Measurements from ENCODE around the gene RABL6. TPM values are rescaled to one million over a fixed set of nuclear protein-coding genes. Genes with fewer than 3 reads are reported as not detected.
A peak's percentile ranks its signal among the peaks of the same experiment; 100 is the strongest.
"Not testable (repeated sequence)": the region's sequence is repeated elsewhere in the genome, so short reads cannot be mapped to it uniquely, and the experiment has no call there.

Gene RABL6
- total RNA-seq, 1 donor from 2014 or later = 62.2 TPM

GRCh38 chr9:136868644-136869043 lies 60.9 kb downstream of the RABL6 start:
- Histone ChIP-seq H3K9me3 (no peaks in the 10 kb centered on the region), H3K36me3 (peaks cover 8% of the 10 kb centered on the region), H3K27me3 (ENCODE audit: low read depth) (no peaks in the 10 kb centered on the region), H3K4me1 (peaks cover 22% of the 10 kb centered on the region), H3K27ac (no peak overlapping the region), H3K4me3 (no peak overlapping the region)
- intact Hi-C loops (cut with DNase I) = no loop called here
- ATAC-seq (no peak), DNase-seq (no peak)
- no peak for TF ChIP-seq CTCF (IDR thresholded peaks at IDR 0.05)

- H3K4me3 ChIP-seq; H3K27me3 ChIP-seq (ENCODE audit: low read depth); H3K27ac ChIP-seq; intact Hi-C loops (cut with DNase I); H3K36me3 ChIP-seq; DNase-seq; ATAC-seq; H3K9me3 ChIP-seq: not testable (repeated sequence)
- H3K4me1 ChIP-seq = peaks cover 15% of the 10 kb centered on the region
These were observed 61.9 kb downstream of the RABL6 start for GRCh38 chr9:136869611-136870010.

- no peaks in the 10 kb centered on the region for H3K9me3 ChIP-seq
- no peaks in the 10 kb centered on the region for H3K27me3 ChIP-seq (ENCODE audit: low read depth)
- H3K36me3 ChIP-seq = no peaks in the 10 kb centered on the region
- no peak overlapping the region for H3K4me3 ChIP-seq
- H3K4me1 ChIP-seq = no peaks in the 10 kb centered on the region
- ATAC-seq (no peak), DNase-seq (no peak)
- intact Hi-C loops (cut with DNase I) = no loop called here
- no peak for TF ChIP-seq CTCF (IDR thresholded peaks at IDR 0.05)
- no peak overlapping the region for H3K27ac ChIP-seq
These were observed 67.4 kb downstream of the RABL6 start for GRCh38 chr9:136875155-136875554.

GRCh38 chr9:136876476-136876875 lies 68.7 kb downstream of the RABL6 start:
- H3K36me3 ChIP-seq = no peaks in the 10 kb centered on the region
- no peaks in the 10 kb centered on the region for H3K9me3 ChIP-seq
- H3K4me3 ChIP-seq = no peak overlapping the region
- ATAC-seq (no peak), DNase-seq (no peak)
- TF ChIP-seq CTCF (IDR thresholded peaks at IDR 0.05) = no peak
- no peaks in the 10 kb centered on the region for H3K27me3 ChIP-seq (ENCODE audit: low read depth)
- H3K4me1 ChIP-seq = no peaks in the 10 kb centered on the region
- no peak overlapping the region for H3K27ac ChIP-seq
- intact Hi-C loops (cut with DNase I) = no loop called here

GRCh38 chr9:136880651-136881050 lies 72.9 kb downstream of the RABL6 start:
- Histone ChIP-seq H3K9me3 (no peaks in the 10 kb centered on the region), H3K27me3 (ENCODE audit: low read depth) (no peaks in the 10 kb centered on the region), H3K4me1 (peaks cover 21% of the 10 kb centered on the region), H3K36me3 (no peaks in the 10 kb centered on the region), H3K27ac (no peak overlapping the region), H3K4me3 (no peak overlapping the region)
- no peak for TF ChIP-seq CTCF (IDR thresholded peaks at IDR 0.05)
- DNase-seq (no peak), ATAC-seq (no peak)
- intact Hi-C loops (cut with DNase I) = no loop called here

GRCh38 chr9:136881691-136882108 lies 74.0 kb downstream of the RABL6 start:
- Histone ChIP-seq H3K9me3 (no peaks in the 10 kb centered on the region), H3K27ac (peak overlapping the region; percentile 65), H3K4me1 (peaks cover 23% of the 10 kb centered on the region), H3K4me3 (peak overlapping the region; percentile 36), H3K36me3 (no peaks in the 10 kb centered on the region), H3K27me3 (ENCODE audit: low read depth) (no peaks in the 10 kb centered on the region)
- DNase-seq (no peak), ATAC-seq (no peak)
- TF ChIP-seq CTCF (IDR thresholded peaks at IDR 0.05) = no peak
- intact Hi-C loops (cut with DNase I) = no loop called here
